HK-2 (cell line): ENCODE results near the gene NTSR1.

Source experiments
- DNase-seq: peaks from one replicate; pipeline ENCODE4 v3.0.0-alpha.2; 2018; ENCODE audit not compliant: unreplicated experiment

Gene NTSR1

GRCh38 chr20:62725596-62726268, 17.1 kb downstream of the NTSR1 start:
- DNase-seq: no peak

GRCh38 chr20:62726276-62726675, 17.6 kb downstream of the NTSR1 start:
- no peak for DNase-seq

GRCh38 chr20:62726716-62727583, 18.3 kb downstream of the NTSR1 start:
- no peak for DNase-seq

- DNase-seq: no peak
Measured at GRCh38 chr20:62727584-62728027, 19.0 kb downstream of the NTSR1 start.

GRCh38 chr20:62728028-62728780, 19.6 kb downstream of the NTSR1 start:
- DNase-seq: no peak

- DNase-seq: no peak
Measured at GRCh38 chr20:62728781-62729300, 20.2 kb downstream of the NTSR1 start.

- DNase-seq: no peak
Measured at GRCh38 chr20:62730481-62730880, 21.8 kb downstream of the NTSR1 start.

- DNase-seq: no peak
Measured at GRCh38 chr20:62732031-62732760, 23.6 kb downstream of the NTSR1 start.

GRCh38 chr20:62732842-62733525, 24.3 kb downstream of the NTSR1 start:
- DNase-seq: no peak

GRCh38 chr20:62733526-62733842, 24.8 kb downstream of the NTSR1 start:
- DNase-seq: no peak

GRCh38 chr20:62733891-62734290, 25.3 kb downstream of the NTSR1 start:
- DNase-seq: no peak

- no peak for DNase-seq
Measured at GRCh38 chr20:62734326-62734725, 25.7 kb downstream of the NTSR1 start.

- no peak for DNase-seq
Measured at GRCh38 chr20:62734881-62735280, 26.2 kb downstream of the NTSR1 start.

GRCh38 chr20:62735331-62735821, 26.7 kb downstream of the NTSR1 start:
- no peak for DNase-seq

GRCh38 chr20:62736026-62736406, 27.4 kb downstream of the NTSR1 start:
- DNase-seq: no peak

GRCh38 chr20:62736407-62737071, 27.9 kb downstream of the NTSR1 start:
- no peak for DNase-seq

GRCh38 chr20:62737271-62737811, 28.7 kb downstream of the NTSR1 start:
- no peak for DNase-seq

GRCh38 chr20:62738025-62738881, 29.6 kb downstream of the NTSR1 start:
- no peak for DNase-seq

GRCh38 chr20:62739067-62739466, 30.4 kb downstream of the NTSR1 start:
- no peak for DNase-seq
